ENCODE measurements around the gene TMEM267. TPM values are rescaled to one million over a fixed set of nuclear protein-coding genes. Genes with fewer than 3 reads are reported as not detected.
A peak's percentile ranks its signal among the peaks of the same experiment; 100 is the strongest.
"Not testable (repeated sequence)": the region's sequence is repeated elsewhere in the genome, so short reads cannot be mapped to it uniquely, and the experiment has no call there.

The TMEM267 gene
- total RNA-seq, 8 experiments from 2014 or later: 5.7 to 20.2 (median 9.0) TPM

GRCh38 chr5:43432486-43433375 lies 50.9 kb downstream of the TMEM267 start:
- no peak overlapping the region for H3K27ac ChIP-seq
- peak in 4 of 8 experiments; percentile 59 to 91 (median 84) for ATAC-seq (replicated peaks in 6 of 8)
- in situ Hi-C loops (cut with MboI; ENCODE audit: low pct_unique_long_range_greater_than_20kb in 2 of 9, low sequenced_read_pairs in 9 of 9, unreplicated experiment in 9 of 9): no loop called here
- no peak overlapping the region for H3K4me3 ChIP-seq
- no peaks in the 10 kb centered on the region for H3K4me1 ChIP-seq (replicated peaks in 1 of 2)
- WGBS, 10 experiments: 41 to 94% (median 80%) methylated on average over 1 to 3 of the region's 3 CpGs; no CpG with 5 or more reads in 1 of the 10 experiments

- in situ Hi-C loops (cut with MboI; ENCODE audit: low pct_unique_long_range_greater_than_20kb in 2 of 9, low sequenced_read_pairs in 9 of 9, unreplicated experiment in 9 of 9): no loop called here
- 60 to 94% (median 88%) methylated on average over 1 to 2 of the region's 2 CpGs; no CpG with 5 or more reads in 5 of the 10 experiments for WGBS, 10 experiments
- no peak for ATAC-seq (replicated peaks in 6 of 8)
- Histone ChIP-seq H3K4me3 (no peak overlapping the region), H3K4me1 (replicated peaks in 1 of 2) (no peaks in the 10 kb centered on the region), H3K27ac (no peak overlapping the region)
Observed at GRCh38 chr5:43429706-43430105, 54.0 kb downstream of the TMEM267 start.

DNA sequence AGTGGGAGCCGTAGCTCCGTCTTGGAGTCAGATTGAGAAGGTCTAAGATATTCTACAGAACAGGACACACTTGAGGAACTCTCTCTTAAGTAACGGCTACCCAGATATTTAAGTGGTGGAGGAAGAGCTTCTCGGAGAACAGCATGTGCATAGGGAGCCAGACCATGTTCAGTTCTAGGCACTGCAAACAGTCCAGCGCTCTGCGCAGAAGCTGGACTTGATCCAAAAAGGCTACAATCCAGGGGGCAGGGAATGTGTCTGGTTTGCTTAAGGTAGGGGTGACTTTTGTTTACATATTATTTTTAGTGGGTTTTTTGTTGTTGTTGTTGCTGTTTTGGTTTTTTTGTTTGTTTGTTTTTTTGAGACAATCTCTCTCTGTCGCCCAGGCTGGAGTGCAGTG lies 54.6 kb downstream of the TMEM267 start:
- Histone ChIP-seq H3K4me1 (replicated peaks in 1 of 2) (no peaks in the 10 kb centered on the region), H3K27ac (no peak overlapping the region), H3K4me3 (no peak overlapping the region)
- WGBS, 10 experiments: 80 to 100% (median 96%) methylated on average over 1 to 7 of the region's 7 CpGs
- in situ Hi-C loops (cut with MboI; ENCODE audit: low pct_unique_long_range_greater_than_20kb in 2 of 9, low sequenced_read_pairs in 9 of 9, unreplicated experiment in 9 of 9): no loop called here
- no peak for ATAC-seq (replicated peaks in 6 of 8)

DNA sequence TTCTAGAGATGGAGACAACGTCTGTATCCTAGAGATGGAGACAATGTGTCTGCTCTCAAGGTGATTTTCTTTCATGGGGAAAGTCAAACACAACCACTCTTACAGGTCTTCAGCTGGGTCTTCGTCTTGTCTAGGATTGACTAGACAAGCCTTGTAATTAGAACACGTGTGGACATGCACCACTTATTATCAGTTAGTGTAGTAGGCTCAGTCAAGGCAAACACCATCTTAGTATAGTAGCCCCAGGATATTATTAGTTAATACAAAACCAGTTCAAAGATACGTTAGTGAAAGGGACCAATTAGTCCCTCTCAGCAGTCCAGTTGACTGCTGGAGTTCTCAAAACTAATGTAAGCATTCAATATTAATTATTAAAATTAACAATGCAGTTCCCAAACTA lies 56.4 kb downstream of the TMEM267 start:
- H3K4me3 ChIP-seq: no peak overlapping the region
- no peak overlapping the region for H3K27ac ChIP-seq
- in situ Hi-C loops (cut with MboI; ENCODE audit: low pct_unique_long_range_greater_than_20kb in 2 of 9, low sequenced_read_pairs in 9 of 9, unreplicated experiment in 9 of 9): no loop called here
- 30 to 100% (median 66%) methylated on average over 2 to 4 of the region's 4 CpGs; no CpG with 5 or more reads in 2 of the 10 experiments for WGBS, 10 experiments
- no peak for ATAC-seq (replicated peaks in 6 of 8)
- no peaks in the 10 kb centered on the region for H3K4me1 ChIP-seq (replicated peaks in 1 of 2)

GRCh38 chr5:43425983-43426382 lies 57.7 kb downstream of the TMEM267 start:
- in situ Hi-C loops (cut with MboI; ENCODE audit: low pct_unique_long_range_greater_than_20kb in 2 of 9, low sequenced_read_pairs in 9 of 9, unreplicated experiment in 9 of 9): no loop called here
- no peak overlapping the region for H3K4me3 ChIP-seq
- no peaks in the 10 kb centered on the region for H3K4me1 ChIP-seq (replicated peaks in 1 of 2)
- 0 to 100% (median 21%) methylated on average over 1 to 2 of the region's 2 CpGs; no CpG with 5 or more reads in 5 of the 10 experiments for WGBS, 10 experiments
- no peak overlapping the region for H3K27ac ChIP-seq
- peak in 2 of 8 experiments; percentile 65 to 75 for ATAC-seq (replicated peaks in 6 of 8)

DNA sequence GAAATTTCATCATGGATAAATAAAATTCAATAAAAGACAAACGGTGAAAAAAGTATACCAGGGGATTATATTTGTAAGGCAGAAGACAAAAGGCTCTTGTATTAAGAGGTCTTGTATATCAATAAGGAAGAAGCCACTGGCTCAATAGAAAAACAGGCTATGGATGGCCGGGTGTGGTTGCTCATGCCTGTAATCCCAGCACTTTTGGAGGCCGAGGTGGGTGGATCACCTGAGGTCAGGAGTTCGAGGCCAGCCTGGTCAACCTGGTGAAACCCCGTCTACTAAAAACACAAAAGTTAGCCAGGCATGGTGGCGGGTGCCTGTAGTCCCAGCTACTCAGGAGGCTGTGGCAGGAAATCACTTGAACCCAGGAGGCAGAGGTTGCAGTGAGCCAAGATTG lies 60.6 kb downstream of the TMEM267 start:
- H3K27ac ChIP-seq; in situ Hi-C loops (cut with MboI; ENCODE audit: low pct_unique_long_range_greater_than_20kb in 2 of 9, low sequenced_read_pairs in 9 of 9, unreplicated experiment in 9 of 9); H3K4me3 ChIP-seq; ATAC-seq (replicated peaks in 6 of 8); H3K4me1 ChIP-seq (replicated peaks in 1 of 2): not testable (repeated sequence)
- WGBS, 10 experiments: 50 to 88% (median 73%) methylated on average over 1 to 5 of the region's 6 CpGs

- 20 to 89% (median 73%) methylated on average over 2 of the region's 2 CpGs; no CpG with 5 or more reads in 1 of the 10 experiments for WGBS, 10 experiments
- no peak overlapping the region for H3K4me3 ChIP-seq
- H3K4me1 ChIP-seq (replicated peaks in 1 of 2): no peaks in the 10 kb centered on the region
- in situ Hi-C loops (cut with MboI; ENCODE audit: low pct_unique_long_range_greater_than_20kb in 2 of 9, low sequenced_read_pairs in 9 of 9, unreplicated experiment in 9 of 9): no loop called here
- H3K27ac ChIP-seq: no peak overlapping the region
- peak in 2 of 8 experiments; percentile 32 to 42 for ATAC-seq (replicated peaks in 6 of 8)
Observed at GRCh38 chr5:43422143-43422542, 61.5 kb downstream of the TMEM267 start.

DNA sequence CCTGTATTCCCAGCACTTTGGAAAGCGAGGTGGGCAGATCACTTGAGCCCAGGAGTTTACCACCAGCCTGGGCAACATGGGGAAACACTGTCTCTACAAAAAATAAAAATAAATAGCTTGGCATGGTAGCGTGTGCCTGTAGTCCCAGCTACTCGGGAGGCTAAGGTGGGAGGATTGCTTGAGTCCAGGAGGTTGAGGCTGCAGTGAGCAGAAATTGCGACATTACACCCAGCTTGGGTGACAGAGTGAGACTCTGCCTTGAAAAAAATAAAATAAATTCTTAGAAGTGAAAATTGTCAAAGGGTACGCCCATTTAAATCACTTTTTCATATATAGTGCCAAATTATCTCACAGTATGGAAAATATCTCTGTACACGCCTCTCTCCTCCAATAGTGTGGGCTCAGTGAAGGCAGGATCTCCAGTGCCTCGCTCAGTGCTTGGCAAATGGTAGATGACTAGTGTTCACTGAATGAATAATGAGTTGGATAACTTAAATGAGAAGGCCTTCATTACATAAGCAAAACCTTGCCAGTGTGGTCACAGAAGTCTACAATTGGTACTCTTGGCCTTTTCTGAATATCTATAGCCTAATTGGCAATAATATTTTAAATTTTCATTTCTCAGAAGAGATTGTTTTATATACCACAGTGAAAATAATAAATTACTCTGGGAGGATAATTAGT lies 62.1 kb downstream of the TMEM267 start:
- WGBS, 10 experiments: 57 to 100% (median 84%) methylated on average over 1 to 5 of the region's 7 CpGs
- ATAC-seq (replicated peaks in 6 of 8): no peak
- Histone ChIP-seq H3K4me3 (no peak overlapping the region), H3K27ac (no peak overlapping the region), H3K4me1 (replicated peaks in 1 of 2) (no peaks in the 10 kb centered on the region)
- in situ Hi-C loops (cut with MboI; ENCODE audit: low pct_unique_long_range_greater_than_20kb in 2 of 9, low sequenced_read_pairs in 9 of 9, unreplicated experiment in 9 of 9): no loop called here

DNA sequence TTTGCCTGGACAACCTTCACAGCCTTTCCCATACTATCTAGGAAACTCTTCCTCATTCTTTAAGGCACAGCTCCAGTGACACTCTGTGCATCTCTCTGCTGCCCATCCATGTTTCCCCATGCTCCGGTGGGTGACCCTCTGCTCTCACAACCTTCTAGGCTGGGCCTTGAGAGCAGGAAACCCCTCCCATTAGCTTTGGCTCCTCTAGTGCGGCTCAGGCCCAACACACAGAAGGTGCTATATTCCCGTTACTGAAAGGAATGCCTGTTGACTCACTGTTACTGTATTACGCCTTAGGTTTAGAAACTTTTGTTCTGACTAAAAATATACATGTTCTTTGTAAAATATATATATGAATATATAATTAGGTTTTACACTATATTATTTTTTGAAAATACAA lies 63.4 kb downstream of the TMEM267 start:
- no peak for ATAC-seq (replicated peaks in 6 of 8)
- in situ Hi-C loops (cut with MboI; ENCODE audit: low pct_unique_long_range_greater_than_20kb in 2 of 9, low sequenced_read_pairs in 9 of 9, unreplicated experiment in 9 of 9): no loop called here

GRCh38 chr5:43418561-43418960 lies 65.1 kb downstream of the TMEM267 start:
- WGBS, 10 experiments: 20 to 100% (median 80%) methylated on average over 1 to 2 of the region's 2 CpGs; no CpG with 5 or more reads in 5 of the 10 experiments
- no peak overlapping the region for H3K27ac ChIP-seq
- ATAC-seq (replicated peaks in 6 of 8): no peak

More for the DNA sequence above, 63.4 kb downstream of the TMEM267 start:
- 56 to 100% (median 77%) methylated on average over 1 to 3 of the region's 4 CpGs; no CpG with 5 or more reads in 2 of the 10 experiments for WGBS, 10 experiments
- H3K4me3 ChIP-seq: no peak overlapping the region
- no peak overlapping the region for H3K27ac ChIP-seq
- H3K4me1 ChIP-seq (replicated peaks in 1 of 2): no peaks in the 10 kb centered on the region

GRCh38 chr5:43416803-43417394 lies 66.8 kb downstream of the TMEM267 start:
- WGBS, 10 experiments: 14 to 75% (median 33%) methylated on average over 1 to 3 of the region's 3 CpGs; no CpG with 5 or more reads in 1 of the 10 experiments

More at GRCh38 chr5:43418561-43418960, 65.1 kb downstream of the TMEM267 start:
- H3K4me1 ChIP-seq (replicated peaks in 1 of 2): no peaks in the 10 kb centered on the region
- in situ Hi-C loops (cut with MboI; ENCODE audit: low pct_unique_long_range_greater_than_20kb in 2 of 9, low sequenced_read_pairs in 9 of 9, unreplicated experiment in 9 of 9): no loop called here
- no peak overlapping the region for H3K4me3 ChIP-seq

GRCh38 chr5:43415935-43416802 lies 67.5 kb downstream of the TMEM267 start:
- Histone ChIP-seq H3K4me3 (no peak overlapping the region), H3K4me1 (replicated peaks in 1 of 2) (no peaks in the 10 kb centered on the region), H3K27ac (no peak overlapping the region)
- WGBS, 10 experiments: 0 to 100% (median 61%) methylated on average over 1 to 3 of the region's 3 CpGs; no CpG with 5 or more reads in 2 of the 10 experiments
- in situ Hi-C loops (cut with MboI; ENCODE audit: low pct_unique_long_range_greater_than_20kb in 2 of 9, low sequenced_read_pairs in 9 of 9, unreplicated experiment in 9 of 9): no loop called here
- ATAC-seq (replicated peaks in 6 of 8): peak in 3 of 8 experiments; percentile 39 to 66 (median 43)

More at GRCh38 chr5:43416803-43417394, 66.8 kb downstream of the TMEM267 start:
- ATAC-seq (replicated peaks in 6 of 8): no peak
- in situ Hi-C loops (cut with MboI; ENCODE audit: low pct_unique_long_range_greater_than_20kb in 2 of 9, low sequenced_read_pairs in 9 of 9, unreplicated experiment in 9 of 9): no loop called here
- Histone ChIP-seq H3K4me1 (replicated peaks in 1 of 2) (no peaks in the 10 kb centered on the region), H3K4me3 (no peak overlapping the region), H3K27ac (no peak overlapping the region)

All from motor neuron (in vitro differentiated cells).